ENCODE data around the gene QARS1.

DNA sequence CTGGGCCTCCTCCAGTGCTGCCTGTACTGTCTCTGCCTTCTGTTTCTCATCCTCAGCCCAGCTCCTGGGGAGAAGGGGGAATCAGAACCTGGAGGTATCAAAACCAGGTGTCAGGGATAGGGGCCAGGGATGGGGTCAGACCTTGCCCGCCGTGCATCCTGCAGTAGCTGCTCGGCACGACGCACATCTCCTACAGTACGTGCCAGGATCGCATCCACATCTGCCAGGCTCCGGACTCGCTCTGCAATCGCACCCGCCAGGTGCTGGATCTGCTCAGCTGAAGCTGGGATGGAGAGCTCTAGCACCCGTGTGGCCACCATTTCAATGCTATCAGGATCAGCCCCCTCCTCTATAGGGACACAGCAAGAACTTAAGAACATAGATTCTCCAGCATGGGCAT, 17.5 kb upstream of the QARS1 start:
- TF ChIP-seq CTCF (IDR thresholded peaks at IDR 0.05) (no peak), EZH2 (IDR thresholded peaks at IDR 0.05; ENCODE audit: borderline replicate concordance, insufficient read depth, low read depth, low read length, poor library complexity, severe bottlenecking) (no peak)

Measured in B cell (primary cell).